Neural cell (in vitro differentiated cells): ENCODE results near the gene CLDN7. TPM values are rescaled to one million over a fixed set of nuclear protein-coding genes. Genes with fewer than 3 reads are reported as not detected.

ENCODE experiments used
- H2AFZ ChIP-seq: fragments of 200-600, 300-800 bp; sonication (generic), shearing (Covaris generic); 2 replicates; pipeline ENCODE4 v1.6.0; 2014; ENCODE audit warnings: low read depth, mild to moderate bottlenecking, antibody characterized with exemption, low read length, moderate library complexity
- H3F3A ChIP-seq: fragments of 200-600 bp; shearing (Covaris generic); 2 replicates; pipeline ENCODE4 v1.6.1; 2016; ENCODE audit warnings: mild to moderate bottlenecking, moderate library complexity, mixed read lengths, antibody characterized with exemption, low read length; ENCODE audit not compliant: insufficient read depth, poor library complexity, severe bottlenecking
- H3K27ac ChIP-seq: fragments of 200-600, 300-800 bp; sonication (generic), shearing (Covaris generic); 2 replicates; pipeline ENCODE4 v1.5.1; 2014; ENCODE audit warnings: mild to moderate bottlenecking, low read length, moderate library complexity
- H3K27me3 ChIP-seq: fragments of 300-800, 200-600 bp; sonication (generic), shearing (Covaris generic); 2 replicates; pipeline ENCODE4 v1.6.0; 2014; ENCODE audit warnings: mild to moderate bottlenecking, low read depth, low read length, moderate library complexity; ENCODE audit not compliant: insufficient read depth
- H3K36me3 ChIP-seq: fragments of 300-800, 200-600 bp; sonication (generic), shearing (Covaris generic); 2 replicates; pipeline ENCODE4 v1.5.1; 2014; ENCODE audit warnings: mild to moderate bottlenecking, antibody characterized with exemption, low read length, moderate library complexity; ENCODE audit not compliant: insufficient read depth
- H3K4me2 ChIP-seq: fragments of 300-800, 200-600 bp; sonication (generic), shearing (Covaris generic); 2 replicates; pipeline ENCODE4 v1.6.0; 2014; ENCODE audit warnings: mild to moderate bottlenecking, low read length
- H3K4me3 ChIP-seq: fragments of 300-800, 200-600 bp; sonication (generic), shearing (Covaris generic); 2 replicates; pipeline ENCODE4 v1.5.1; 2014; ENCODE audit warnings: mild to moderate bottlenecking, low read length, moderate library complexity
- H3K79me2 ChIP-seq: fragments of 200-600 bp; shearing (Covaris generic); replicated peaks from 2 replicates; pipeline ENCODE4 v1.6.0; 2014; ENCODE audit warnings: mild to moderate bottlenecking, low read length, moderate library complexity; ENCODE audit not compliant: insufficient read depth
- H3K9ac ChIP-seq: fragments of 300-800, 200-600 bp; sonication (generic), shearing (Covaris generic); 2 replicates; pipeline ENCODE4 v1.6.1; 2016; ENCODE audit warnings: mild to moderate bottlenecking, low read length, mixed read lengths
- H3K9me2 ChIP-seq: fragments of 200-600 bp; shearing (Covaris generic); 2 replicates; pipeline ENCODE4 v1.6.1; 2016; ENCODE audit warnings: mild to moderate bottlenecking, low read length, mixed read lengths; ENCODE audit not compliant: insufficient read depth
- H3K9me3 ChIP-seq: fragments of 200-600, 300-800 bp; sonication (generic), shearing (Covaris generic); 2 replicates; pipeline ENCODE4 v1.6.1; 2016; ENCODE audit warnings: mild to moderate bottlenecking, mixed run types, low read length, moderate library complexity, mixed read lengths
- H4K20me1 ChIP-seq: fragments of 200-600 bp; shearing (Covaris generic); 2 replicates; pipeline ENCODE4 v1.6.1; 2016; ENCODE audit warnings: mild to moderate bottlenecking, mixed run types; ENCODE audit not compliant: insufficient read depth
- CTCF ChIP-seq: fragments of 450-650 bp; IDR thresholded peaks from 2 replicates; pipeline ENCODE4 v1.5.1; 2014; ENCODE audit warnings: antibody characterized with exemption, mild to moderate bottlenecking, moderate library complexity; ENCODE audit not compliant: poor library complexity, severe bottlenecking
- EP300 ChIP-seq: fragments of 450-650 bp; conservative IDR thresholded peaks from 2 replicates; pipeline ENCODE4 v1.6.1; 2014; ENCODE audit warnings: antibody characterized with exemption, mild to moderate bottlenecking, moderate library complexity; ENCODE audit not compliant: poor library complexity, severe bottlenecking
- EZH2 ChIP-seq: fragments of 200-600, 300-800 bp; shearing (Covaris generic), sonication (generic); IDR thresholded peaks from 2 replicates; pipeline ENCODE4 v1.6.1; 2014; ENCODE audit warnings: antibody characterized with exemption, low read length, borderline replicate concordance, mild to moderate bottlenecking; ENCODE audit not compliant: insufficient read depth, poor library complexity, severe bottlenecking
- MXI1 ChIP-seq: fragments of 450-650 bp; conservative IDR thresholded peaks from 2 replicates; pipeline ENCODE4 v1.6.1; 2014; ENCODE audit warnings: antibody characterized with exemption, mild to moderate bottlenecking; ENCODE audit not compliant: poor library complexity, severe bottlenecking
- POLR2AphosphoS5 ChIP-seq: IDR thresholded peaks from 2 replicates; pipeline ENCODE4 v1.6.1; 2012
- RAD21 ChIP-seq: fragments of 450-650 bp; conservative IDR thresholded peaks from 2 replicates; pipeline ENCODE4 v1.6.1; 2014; ENCODE audit warnings: antibody characterized with exemption, mild to moderate bottlenecking, moderate library complexity
- REST ChIP-seq: IDR thresholded peaks from 2 replicates; pipeline ENCODE4 v1.6.1; 2012; ENCODE audit warnings: borderline replicate concordance
- SMC3 ChIP-seq: fragments of 450-650 bp; conservative IDR thresholded peaks from 2 replicates; pipeline ENCODE4 v1.6.1; 2014; ENCODE audit warnings: antibody characterized with exemption, mild to moderate bottlenecking, moderate library complexity; ENCODE audit not compliant: poor library complexity
- TAF1 ChIP-seq: IDR thresholded peaks from 2 replicates; pipeline ENCODE4 v1.6.1; 2012; ENCODE audit warnings: low read depth
- polyA plus RNA-seq: library from polyadenylated mRNA; depleted of rRNA; stranded (reverse); fragments of >200 nt; gene quantifications from 2 replicates; pipeline ENCODE4 v1.2.3, GENCODE V29; 2014

CLDN7 gene
- polyA plus RNA-seq, 1 donor from 2014 or later = 0.27 TPM

- Histone ChIP-seq H3K9me3 (no peaks in the 10 kb centered on the region), H3F3A (no peaks in the 10 kb centered on the region), H3K9ac (peak overlapping the region; percentile 88), H3K4me3 (peak overlapping the region; percentile 70), H3K4me2 (peak overlapping the region; percentile 80), H3K36me3 (no peaks in the 10 kb centered on the region), H3K27ac (no peak overlapping the region), H2AFZ (no peak overlapping the region), H3K27me3 (no peaks in the 10 kb centered on the region), H3K79me2 (peaks cover 55% of the 10 kb centered on the region), H4K20me1 (no peaks in the 10 kb centered on the region), H3K9me2 (no peaks in the 10 kb centered on the region)
- TF ChIP-seq TAF1 (no peak), EP300 (no peak)
Measured at GRCh38 chr17:7249830-7250229, 12.4 kb downstream of the CLDN7 start.

- TF ChIP-seq CTCF (no peak), REST (no peak), SMC3 (no peak), RAD21 (no peak), POLR2AphosphoS5 (no peak)
Measured at GRCh38 chr17:7249214-7249613, 13.1 kb downstream of the CLDN7 start.

GRCh38 chr17:7248796-7249195 is 13.5 kb downstream of the CLDN7 start:
- Histone ChIP-seq H3K27ac (no peak overlapping the region), H3K27me3 (no peaks in the 10 kb centered on the region), H3K36me3 (no peaks in the 10 kb centered on the region), H3K9ac (no peak overlapping the region), H3K4me2 (peak overlapping the region; percentile 51), H3K79me2 (peaks cover 52% of the 10 kb centered on the region), H3K9me3 (no peaks in the 10 kb centered on the region), H3K9me2 (no peaks in the 10 kb centered on the region), H3F3A (no peaks in the 10 kb centered on the region), H3K4me3 (peak overlapping the region; percentile 70), H4K20me1 (no peaks in the 10 kb centered on the region), H2AFZ (no peak overlapping the region)
- TF ChIP-seq POLR2AphosphoS5 = no peak
- TF ChIP-seq SMC3 = no peak
- TF ChIP-seq CTCF = no peak
- TF ChIP-seq RAD21 = no peak
- TF ChIP-seq EZH2 = no peak
- no peak for TF ChIP-seq EP300
- no peak for TF ChIP-seq TAF1
- no peak for TF ChIP-seq MXI1
- TF ChIP-seq REST = no peak

More at GRCh38 chr17:7249214-7249613, 13.1 kb downstream of the CLDN7 start:
- H3K27me3 ChIP-seq = no peaks in the 10 kb centered on the region
- no peak overlapping the region for H3K27ac ChIP-seq
- no peak overlapping the region for H3K9ac ChIP-seq
- H3K4me2 ChIP-seq = peak overlapping the region; percentile 51
- H2AFZ ChIP-seq = no peak overlapping the region
- H3K4me3 ChIP-seq = peak overlapping the region; percentile 70
- peaks cover 55% of the 10 kb centered on the region for H3K79me2 ChIP-seq
- H3K9me3 ChIP-seq = no peaks in the 10 kb centered on the region
- H3K9me2 ChIP-seq = no peaks in the 10 kb centered on the region
- no peaks in the 10 kb centered on the region for H3F3A ChIP-seq
- H3K36me3 ChIP-seq = no peaks in the 10 kb centered on the region
- no peaks in the 10 kb centered on the region for H4K20me1 ChIP-seq
